GM12865 (cell line): ENCODE measurements around the gene CFAP77.

Source experiments
- DNase-seq: peaks from one replicate; pipeline ENCODE4 v3.0.0; 2010; ENCODE audit warnings: low read depth
- H3K4me3 ChIP-seq: 2 replicates; pipeline ENCODE4 v1.5.1; 2011; ENCODE audit warnings: mild to moderate bottlenecking, low read depth, low read length, control low read depth
- CTCF ChIP-seq: IDR thresholded peaks from 2 replicates; pipeline ENCODE4 v1.5.1; 2011; ENCODE audit warnings: low read length, control low read depth, low read depth, inconsistent platforms; ENCODE audit not compliant: insufficient read depth; ENCODE audit errors: missing control alignments

Gene CFAP77

GRCh38 chr9:132548751-132549640 lies 139.0 kb downstream of the CFAP77 start:
- DNase-seq = no peak
- H3K4me3 ChIP-seq = no peak overlapping the region
- TF ChIP-seq CTCF = no peak

- no peak for TF ChIP-seq CTCF
- no peak for DNase-seq
- no peak overlapping the region for H3K4me3 ChIP-seq
These were observed 141.5 kb downstream of the CFAP77 start for GRCh38 chr9:132551556-132551955.

- no peak for DNase-seq
- no peak overlapping the region for H3K4me3 ChIP-seq
- no peak for TF ChIP-seq CTCF
These were observed 142.0 kb downstream of the CFAP77 start for GRCh38 chr9:132552041-132552440.

- no peak overlapping the region for H3K4me3 ChIP-seq
- DNase-seq = no peak
- no peak for TF ChIP-seq CTCF
These were observed 144.7 kb downstream of the CFAP77 start for GRCh38 chr9:132554755-132555154.

GRCh38 chr9:132555528-132555927 lies 145.5 kb downstream of the CFAP77 start:
- no peak overlapping the region for H3K4me3 ChIP-seq
- no peak for DNase-seq
- TF ChIP-seq CTCF = no peak

GRCh38 chr9:132556235-132556634 lies 146.2 kb downstream of the CFAP77 start:
- TF ChIP-seq CTCF = no peak
- no peak overlapping the region for H3K4me3 ChIP-seq
- no peak for DNase-seq

GRCh38 chr9:132556714-132557113 lies 146.7 kb downstream of the CFAP77 start:
- TF ChIP-seq CTCF = no peak
- H3K4me3 ChIP-seq = no peak overlapping the region
- DNase-seq = no peak
